VCaP (cell line): ENCODE results near the gene FDX2.

Experiments used
- H3K27ac ChIP-seq: fragments of 450-650 bp; 2 replicates; pipeline ENCODE4 v1.5.1; 2017
- CTCF ChIP-seq: fragments of 450-650 bp; conservative IDR thresholded peaks from 2 replicates; pipeline ENCODE4 v1.5.1; 2017; ENCODE audit warnings: mild to moderate bottlenecking, moderate library complexity

Gene FDX2

GRCh38 chr19:10320602-10321416, 5.0 kb upstream of the FDX2 start:
- H3K27ac ChIP-seq: no peak overlapping the region
- no peak for TF ChIP-seq CTCF

GRCh38 chr19:10318807-10319682, 3.2 kb upstream of the FDX2 start:
- no peak overlapping the region for H3K27ac ChIP-seq
- no peak for TF ChIP-seq CTCF

- TF ChIP-seq CTCF: no peak
- H3K27ac ChIP-seq: no peak overlapping the region
Measured at GRCh38 chr19:10317857-10318462, 2.1 kb upstream of the FDX2 start.

GRCh38 chr19:10317045-10317856, 1.4 kb upstream of the FDX2 start:
- H3K27ac ChIP-seq: no peak overlapping the region
- TF ChIP-seq CTCF: no peak

GRCh38 chr19:10316229-10317044, 622 bp upstream of the FDX2 start:
- H3K27ac ChIP-seq: peak overlapping the region; percentile 66
- TF ChIP-seq CTCF: no peak

- H3K27ac ChIP-seq: no peak within 1 kb of the TSS
- no peak for TF ChIP-seq CTCF
Measured at GRCh38 chr19:10309423-10309822, 6.4 kb downstream of the FDX2 start, which contains the start of gene ZGLP1. Gene ZGLP1 (minus strand): TSS chr19:10309815.
